GM19351 (cell line): ENCODE results near the gene SMIM44.
"Not testable (repeated sequence)": the region's sequence is repeated elsewhere in the genome, so short reads cannot be mapped to it uniquely, and the experiment has no call there.

Experiments
- ATAC-seq: cut with Tn5 transposase; IDR thresholded peaks from one replicate; pipeline ENCODE4 v1.9.1; 2021; ENCODE audit warnings: mild to moderate bottlenecking, moderate library complexity; ENCODE audit not compliant: unreplicated experiment

The SMIM44 gene

DNA sequence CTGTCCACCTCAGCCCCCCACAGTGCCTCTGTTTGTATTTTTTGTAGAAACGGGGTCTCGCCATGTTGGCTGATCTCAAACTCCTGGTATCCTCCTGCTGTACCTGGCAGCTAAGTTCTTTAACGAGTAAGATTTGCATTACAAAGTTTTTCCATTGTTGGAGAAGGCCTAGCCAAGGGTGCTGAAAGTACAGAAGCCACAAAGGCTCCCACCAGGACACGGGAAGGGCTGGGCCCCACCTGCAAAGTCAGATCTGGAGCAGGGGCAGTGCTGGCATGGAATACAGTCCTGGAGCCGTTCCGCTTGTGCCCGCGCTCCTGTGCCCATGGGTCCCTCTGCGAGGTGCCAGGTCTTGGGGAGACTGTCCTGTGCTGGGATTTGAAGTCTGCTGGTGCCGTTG is 35.0 kb upstream of the SMIM44 start:
- no peak for ATAC-seq

DNA sequence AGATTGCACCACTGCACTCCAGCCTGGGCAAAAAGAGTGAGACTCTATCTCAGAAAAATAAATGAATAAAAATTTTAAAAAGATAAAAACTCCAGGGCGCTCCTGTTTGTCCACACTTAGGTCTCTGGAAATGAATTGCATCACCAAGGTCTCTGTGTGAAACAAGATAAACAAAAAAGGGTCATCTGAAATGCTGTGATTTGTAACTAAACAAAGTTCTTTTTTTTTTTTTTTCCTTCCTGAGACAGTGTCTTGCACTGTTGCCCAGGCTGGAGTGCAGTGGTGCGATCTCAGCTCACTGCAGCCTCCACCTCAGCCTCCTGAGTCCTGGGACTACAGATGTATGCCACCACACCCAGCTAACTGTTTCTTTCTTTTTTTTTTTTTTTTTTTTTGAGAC is 34.4 kb upstream of the SMIM44 start:
- ATAC-seq = no peak

DNA sequence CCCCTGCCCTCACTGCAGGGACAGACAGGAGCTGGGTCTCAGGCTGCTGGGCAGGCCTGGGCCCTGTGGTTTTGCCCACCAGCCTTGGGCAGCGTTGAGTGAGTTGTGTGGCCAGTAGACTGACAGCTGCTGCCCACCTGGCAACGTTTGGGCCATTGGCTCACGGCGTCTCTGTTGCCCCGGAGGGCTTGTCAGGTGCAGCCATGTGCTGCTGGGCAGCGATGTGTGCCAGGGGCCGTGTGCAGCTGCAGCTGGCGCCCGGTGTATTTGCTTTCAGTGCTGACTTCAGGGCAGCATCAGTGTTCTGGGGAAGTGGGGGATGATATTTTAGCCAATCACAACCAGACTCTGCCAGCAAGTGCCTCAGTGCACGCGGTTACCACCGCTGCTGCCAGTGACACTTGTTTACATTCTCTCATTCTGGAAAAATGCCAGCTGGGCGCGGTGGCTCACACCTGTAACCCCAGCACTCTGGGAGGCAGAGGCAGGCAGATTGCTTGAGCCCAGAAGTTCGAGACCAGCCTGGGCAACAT is 33.5 kb upstream of the SMIM44 start:
- no peak for ATAC-seq

DNA sequence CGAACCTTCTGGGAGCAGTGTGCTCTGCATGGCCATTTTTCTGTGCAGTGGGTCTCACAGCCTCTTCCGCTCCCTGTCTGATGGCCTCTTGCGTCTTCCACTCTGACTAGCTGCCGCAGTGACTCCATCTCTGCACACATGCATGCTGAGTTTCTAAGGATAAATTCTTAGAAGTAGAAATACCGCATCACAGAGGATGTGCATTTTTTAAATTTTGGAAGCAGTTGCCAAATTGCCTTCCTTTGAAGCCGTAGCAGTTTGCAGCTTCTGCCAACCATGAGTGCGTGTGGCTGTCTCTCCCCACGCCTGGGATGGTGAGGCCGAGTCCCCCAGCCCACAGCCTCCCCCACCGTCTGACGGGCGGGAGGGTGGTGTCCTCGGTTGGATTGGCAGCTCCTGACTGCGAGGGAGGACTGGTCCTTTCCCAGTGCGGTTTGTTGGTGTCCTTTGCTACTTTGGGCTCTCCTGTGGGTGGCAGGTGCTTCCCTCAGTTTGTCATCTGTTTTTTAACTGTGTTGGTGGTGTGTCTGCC is 32.7 kb upstream of the SMIM44 start:
- no peak for ATAC-seq

DNA sequence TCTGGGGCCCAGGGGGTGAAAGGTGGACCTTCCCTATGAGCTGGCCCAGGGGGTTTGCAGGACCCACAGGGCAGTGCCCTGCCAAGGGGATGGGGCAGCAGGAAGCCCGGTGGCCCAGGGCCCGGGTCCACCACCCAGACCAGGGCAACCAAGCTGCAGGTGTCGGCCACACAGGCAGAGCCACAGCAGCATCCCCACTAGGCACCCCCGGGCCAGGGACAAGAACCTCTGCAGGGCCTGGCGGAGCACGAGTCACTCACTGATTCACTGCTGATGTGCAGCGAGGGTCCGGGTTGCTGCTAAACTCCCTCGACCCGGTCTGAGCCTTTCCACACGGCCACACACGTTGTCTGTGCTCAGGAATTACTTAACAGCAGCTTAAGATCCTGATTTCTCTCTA is 31.7 kb upstream of the SMIM44 start:
- ATAC-seq = no peak

DNA sequence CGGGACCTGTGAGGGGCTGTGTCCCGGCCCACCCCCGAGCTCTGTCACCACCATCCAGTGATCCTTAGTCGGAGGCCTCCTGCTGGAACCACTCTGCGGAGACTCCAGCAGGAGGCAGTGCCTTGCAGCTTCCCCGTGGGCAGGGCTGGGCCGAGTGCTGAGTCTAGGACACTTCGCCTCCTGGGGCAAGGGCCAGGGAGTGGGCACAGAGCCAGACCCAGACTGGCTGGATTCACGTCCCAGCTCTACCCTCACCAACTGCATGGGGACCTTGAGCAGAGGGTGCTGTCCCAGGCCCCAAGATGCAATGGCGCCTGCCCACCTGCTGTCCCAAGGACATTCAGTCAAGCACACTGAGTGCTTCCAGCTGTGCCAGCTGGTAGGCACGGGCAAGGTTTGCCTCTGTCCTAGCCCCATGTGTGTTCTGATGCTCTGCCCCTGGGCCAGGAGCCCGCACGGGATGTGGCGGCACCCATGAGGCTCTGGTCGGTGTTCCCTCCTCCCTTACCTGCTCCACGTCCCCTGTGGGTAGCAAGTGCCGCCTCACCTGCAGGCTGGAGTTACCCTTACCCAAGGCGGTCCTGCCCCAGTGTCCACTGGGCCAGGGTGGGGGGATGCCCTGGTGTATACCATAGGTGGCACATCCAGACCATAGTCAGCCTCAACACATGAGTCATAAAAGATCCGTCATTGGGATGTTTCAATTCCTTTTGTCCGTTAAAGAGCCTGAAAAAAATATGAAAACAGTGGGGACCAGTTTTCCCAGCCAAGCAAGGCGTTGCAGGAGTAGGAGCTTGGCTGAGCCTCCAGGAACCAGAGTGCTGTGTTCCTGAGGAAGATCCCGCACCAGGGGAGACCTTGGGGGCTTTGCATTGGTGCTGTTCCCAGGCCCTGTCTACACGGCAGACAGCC is 30.2 kb upstream of the SMIM44 start:
- no peak for ATAC-seq

DNA sequence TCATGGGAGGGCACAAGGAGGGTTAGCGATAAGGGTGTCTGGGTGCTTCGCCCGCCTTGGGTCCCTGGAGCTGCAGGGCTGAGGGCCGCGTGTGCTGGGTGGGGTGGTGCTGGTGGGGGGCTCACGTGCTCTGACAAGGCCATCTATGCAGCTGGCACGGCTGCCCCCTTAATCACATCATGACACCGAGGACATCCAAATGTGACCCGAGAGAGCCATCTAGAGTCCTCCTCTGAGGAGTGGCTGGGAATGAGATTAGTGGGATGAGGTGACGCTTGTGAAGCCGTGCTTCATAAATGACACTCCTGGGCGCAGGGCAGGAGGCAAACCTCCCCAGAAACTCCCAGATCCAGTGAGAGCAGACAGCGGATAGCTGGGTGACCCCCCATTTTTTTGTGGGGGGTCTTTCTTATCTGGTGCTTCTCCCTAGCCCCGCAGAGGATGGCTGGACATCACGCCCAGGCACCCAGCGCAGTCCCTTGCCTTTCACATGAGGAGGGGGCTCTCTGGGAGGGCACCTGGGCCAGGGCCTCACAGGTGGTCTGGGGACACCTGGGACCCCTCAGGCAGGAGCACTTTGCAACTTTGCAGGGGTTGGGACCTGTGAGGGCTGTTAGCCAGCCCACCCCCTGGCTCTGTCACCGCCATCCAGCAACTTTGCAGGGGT is 29.5 kb upstream of the SMIM44 start:
- ATAC-seq = no peak

DNA sequence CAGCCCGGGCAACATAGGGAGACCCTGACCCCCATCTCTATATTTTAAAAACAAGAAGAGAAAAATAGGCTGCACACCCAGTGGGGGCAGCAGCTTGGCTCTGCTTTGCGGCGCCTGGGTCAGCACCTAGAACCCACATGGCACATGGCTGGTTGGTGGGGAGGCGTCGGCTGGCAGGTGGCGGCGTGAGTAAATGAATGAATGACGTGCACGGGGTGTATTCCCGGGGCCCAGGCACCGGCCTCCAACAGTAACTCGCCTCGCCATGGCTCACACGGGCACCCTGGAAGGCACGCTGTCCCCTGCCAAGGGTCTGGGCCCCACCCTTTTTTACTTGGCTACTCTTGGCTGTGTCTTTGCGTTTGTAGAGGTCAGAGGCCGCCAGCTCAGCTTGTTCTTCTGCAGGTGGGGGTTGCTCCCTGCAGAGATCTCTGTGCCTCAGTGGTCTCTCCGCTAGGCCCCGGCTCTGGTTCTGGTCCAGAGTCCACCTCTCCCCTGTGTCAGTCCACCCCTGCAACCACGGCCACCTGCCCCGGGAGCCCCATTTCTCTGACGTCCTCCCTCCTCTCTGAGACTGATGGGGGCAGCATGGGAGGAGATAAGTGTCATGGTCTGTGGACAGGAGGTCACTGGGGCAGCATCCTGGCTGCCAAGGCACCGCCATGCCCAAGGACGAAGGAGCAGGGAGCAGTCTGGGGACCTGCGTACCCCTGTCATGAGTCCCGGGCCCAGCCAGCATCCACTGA is 28.4 kb upstream of the SMIM44 start:
- ATAC-seq = no peak

DNA sequence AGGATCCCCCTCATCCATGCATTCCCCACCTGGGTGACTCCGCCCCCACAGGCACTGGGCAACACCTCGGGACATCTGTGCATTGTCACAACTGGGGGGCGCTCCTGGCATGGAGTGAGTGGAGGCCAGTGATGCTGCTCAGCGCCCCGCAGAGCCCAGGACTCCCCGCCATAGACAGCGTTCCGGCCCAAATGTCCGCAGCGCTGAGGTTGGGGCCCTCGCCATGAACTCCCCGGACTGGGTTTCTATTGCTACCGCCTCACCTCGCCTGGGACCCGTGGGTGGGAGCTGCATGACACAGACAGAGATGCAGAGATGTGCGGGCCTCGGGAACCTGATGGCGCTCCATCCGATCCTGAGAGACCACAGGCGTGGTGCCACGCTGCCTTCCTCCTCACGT is 27.5 kb upstream of the SMIM44 start:
- no peak for ATAC-seq

DNA sequence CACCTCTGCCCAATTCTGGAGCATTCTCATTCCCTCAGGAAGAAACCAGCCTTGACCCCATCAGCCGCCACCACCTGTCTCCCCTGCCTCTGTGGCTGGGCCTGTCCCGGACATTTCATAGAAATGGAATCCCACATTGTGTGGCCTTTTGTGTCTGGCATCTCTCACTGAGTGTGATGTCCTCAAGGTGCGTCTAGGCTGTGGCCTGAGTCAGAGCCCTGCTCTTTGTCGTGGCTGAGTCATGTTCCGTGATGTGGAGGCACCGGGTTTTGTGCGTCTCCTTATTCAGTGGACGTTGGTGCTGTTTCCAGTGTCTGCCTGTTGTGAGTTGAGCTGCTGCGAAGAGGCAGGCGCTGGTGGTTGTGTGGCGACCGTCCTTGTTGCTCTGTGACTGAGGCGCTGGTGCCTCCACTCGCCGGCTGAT is 26.3 kb upstream of the SMIM44 start:
- no peak for ATAC-seq

DNA sequence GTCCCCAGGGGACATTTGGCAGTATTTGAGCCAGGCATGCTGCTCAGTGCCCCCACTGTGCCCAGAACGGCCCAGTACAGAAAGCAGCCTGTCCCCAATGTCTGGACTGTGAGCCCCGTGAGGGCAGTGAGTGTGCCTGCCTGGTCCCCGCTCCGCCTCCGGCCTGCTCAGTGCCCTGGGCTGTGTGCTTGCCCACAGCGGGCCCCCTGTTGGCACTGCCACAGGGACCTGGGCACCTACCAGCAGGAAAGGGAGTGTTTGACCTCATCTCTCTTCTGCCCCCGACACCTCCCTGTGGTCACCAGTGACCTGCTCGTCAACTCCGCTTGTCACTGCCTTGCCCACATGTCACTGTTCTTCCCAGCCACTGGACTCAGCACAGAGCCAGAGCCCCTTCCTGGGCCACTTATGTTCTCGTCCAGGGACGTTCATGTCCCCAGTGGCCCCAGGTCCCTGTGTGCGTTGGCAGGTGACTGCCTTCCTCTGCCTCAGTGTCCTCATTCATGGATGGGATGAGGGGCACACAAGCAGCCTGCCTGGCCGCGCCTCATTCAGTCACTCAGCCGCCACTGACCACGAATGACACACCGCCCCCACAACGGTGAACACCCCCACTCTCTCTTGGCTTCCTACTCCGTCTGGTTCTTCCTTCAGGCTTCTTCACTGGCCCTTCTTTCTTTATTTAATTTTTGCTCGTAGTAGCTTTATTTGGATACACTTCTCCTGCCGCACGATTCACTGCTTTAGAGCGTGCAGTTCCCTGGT is 25.7 kb upstream of the SMIM44 start:
- no peak for ATAC-seq

DNA sequence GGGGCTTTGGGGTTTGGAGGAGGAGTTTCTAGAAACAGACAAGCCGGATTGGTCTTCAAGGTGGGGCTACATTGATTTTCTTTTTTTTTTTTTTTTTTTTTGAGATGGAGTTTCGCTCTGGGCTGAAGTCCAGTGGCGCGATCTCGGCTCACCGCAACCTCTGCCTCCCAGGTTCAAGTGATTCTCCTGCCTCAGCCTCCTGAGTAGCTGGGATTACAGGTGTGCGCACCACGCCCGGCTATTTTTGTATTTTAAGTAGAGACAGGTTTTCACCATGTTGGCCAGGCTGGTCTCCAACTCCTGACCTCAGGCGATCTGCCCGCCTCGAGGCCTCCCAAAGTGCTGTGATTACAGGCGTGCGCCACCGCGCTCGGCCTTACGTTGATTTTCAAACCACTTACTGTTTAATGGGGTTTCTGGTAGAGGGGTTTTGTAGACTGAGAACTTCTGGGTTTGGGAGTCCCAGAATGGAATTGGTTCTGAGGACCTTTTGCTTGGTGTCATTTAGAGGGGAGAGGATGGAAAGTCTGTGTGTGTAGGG is 24.9 kb upstream of the SMIM44 start:
- not testable (repeated sequence) for ATAC-seq

DNA sequence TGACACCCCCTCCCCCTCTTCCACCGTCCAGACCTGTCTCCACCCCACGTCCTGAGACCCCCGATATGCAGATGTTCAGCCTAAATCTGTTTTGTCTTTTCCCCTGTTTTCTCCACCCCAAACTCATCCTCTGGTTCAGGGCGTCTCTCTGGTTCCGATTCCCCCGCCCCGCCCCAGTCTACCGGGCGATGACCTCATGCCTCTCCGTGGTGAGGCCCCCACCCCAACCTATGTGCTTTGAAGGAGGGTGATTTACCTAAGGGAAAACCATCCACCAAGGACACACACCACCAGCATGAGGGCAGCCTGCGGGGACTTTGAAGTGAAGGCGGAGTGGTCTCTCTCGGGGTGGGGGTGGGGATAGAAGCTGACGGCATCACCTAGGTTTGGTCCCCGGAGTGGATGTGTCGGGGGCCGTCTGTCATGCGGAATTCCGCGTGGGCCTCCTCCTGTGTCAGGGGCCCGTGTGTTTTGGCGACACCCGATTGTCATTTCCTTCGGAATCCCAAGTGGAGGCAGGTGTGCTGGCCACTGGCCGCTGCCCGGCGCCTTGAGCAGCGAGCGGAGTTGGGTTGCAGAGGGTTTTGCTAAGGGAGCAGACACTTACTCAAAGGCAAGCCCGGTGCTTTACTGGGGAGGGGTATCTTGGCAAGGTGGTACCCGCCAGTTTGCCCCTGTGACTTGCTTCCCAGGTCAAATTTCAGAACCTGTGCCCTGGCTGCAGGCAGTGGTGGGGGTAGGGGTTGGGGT is 24.3 kb upstream of the SMIM44 start:
- no peak for ATAC-seq

DNA sequence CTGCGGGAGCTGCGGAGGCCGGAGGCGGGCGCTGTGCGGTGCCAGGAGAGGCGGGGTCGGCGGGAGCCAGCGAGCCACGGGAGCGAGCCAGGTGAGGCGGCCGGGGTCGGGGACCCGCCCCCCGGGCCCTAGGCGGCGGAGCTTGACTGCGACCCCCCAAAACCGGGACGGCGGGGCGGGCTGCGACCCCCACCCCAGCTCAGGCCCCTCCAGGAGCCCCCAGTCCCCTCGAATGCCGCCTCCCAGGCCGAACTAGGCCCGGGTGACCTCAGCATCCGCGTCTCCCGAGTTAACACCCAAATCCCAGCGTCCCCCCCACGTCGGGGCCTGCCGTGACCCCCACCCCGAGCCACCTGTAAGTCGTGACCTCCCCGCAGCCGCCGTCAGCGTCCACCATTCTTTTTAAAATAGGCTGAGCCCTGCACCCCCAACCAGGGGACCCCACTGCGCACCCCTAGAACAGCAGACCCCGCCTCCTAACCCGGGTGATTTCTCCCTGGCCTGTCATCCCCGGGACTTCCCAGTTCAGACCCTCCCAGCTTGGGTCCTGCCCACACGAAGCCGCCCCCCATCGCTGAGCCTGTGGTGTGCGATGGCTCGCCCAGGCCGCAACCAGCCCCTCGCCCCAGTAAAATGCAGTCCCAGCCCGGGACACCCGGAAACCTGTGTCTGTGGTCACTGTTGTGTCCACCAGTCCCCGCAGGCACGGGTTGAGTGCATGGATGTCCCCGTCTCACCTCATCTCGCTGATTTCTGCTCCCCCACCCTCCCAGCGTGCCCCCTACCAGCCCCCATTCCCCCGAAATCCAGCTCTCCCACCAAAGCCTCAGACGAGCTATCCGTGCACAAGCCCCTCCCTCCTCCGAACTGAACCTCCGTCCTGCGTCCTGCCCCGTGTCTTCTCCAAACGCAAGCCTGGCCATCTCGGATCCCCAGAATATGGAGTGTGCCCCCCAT is 23.4 kb upstream of the SMIM44 start:
- ATAC-seq = no peak

DNA sequence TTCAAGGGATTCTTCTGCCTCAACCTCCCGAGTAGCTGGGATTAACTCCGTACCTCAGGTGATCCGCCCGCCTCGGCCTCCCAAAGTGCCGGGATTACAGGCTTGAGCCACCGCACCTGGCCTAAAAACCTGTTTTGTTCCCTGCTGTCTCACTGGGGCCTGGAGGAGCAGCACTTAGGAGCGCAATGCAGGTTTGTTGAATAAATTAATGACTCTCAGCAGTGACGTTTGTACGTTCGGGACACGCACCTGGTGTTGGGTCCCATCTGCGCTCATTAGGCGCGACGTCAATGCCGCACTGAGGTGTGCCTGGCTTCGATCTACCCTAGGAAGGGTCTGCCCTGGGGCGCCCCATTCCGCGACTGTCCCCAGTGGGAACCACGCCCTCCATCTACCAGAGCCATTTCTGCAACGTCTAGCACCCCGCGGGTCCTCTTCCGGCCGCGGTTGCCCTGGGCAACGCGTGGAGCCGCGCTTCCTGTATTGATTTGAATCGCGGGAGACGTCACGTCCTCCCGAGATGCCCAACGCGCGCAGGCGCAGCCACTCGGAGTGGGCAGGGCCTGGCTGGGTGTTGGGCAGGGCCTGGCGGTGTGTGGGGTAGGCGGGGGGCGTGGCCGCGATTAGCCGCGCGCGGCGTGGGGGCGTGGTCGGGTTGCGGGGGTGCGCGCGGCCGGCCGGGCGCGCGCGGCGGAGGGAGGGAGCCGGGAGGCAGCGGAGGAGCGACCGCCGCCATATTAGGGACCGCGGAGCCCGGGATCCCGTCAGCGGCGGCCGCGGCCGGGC is 22.6 kb upstream of the SMIM44 start, which contains the start of gene FZR1:
FZR1 (plus strand) TSS at position 714 of the 786 bp plus-strand sequence. CDS start 16,679 bp downstream, outside the sequence.
- peak; percentile 91 for ATAC-seq

DNA sequence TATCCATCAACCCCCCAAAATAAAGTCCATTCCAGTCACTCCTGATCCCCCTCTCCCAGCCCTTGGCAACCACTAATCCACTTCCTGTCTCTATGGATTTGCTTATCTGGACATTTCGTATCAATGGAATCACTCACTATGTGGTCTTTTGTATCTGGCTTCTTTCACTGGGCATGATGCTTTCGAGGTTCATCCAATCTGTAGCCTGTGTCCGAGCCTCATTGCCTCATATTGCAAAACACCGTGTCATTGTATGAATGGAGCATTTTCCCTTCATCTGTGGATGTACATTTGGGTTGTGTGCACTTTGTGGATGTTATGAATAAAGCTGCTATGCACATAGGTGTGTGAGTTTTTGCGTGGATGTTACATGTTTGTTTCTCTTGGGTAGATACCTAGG is 21.5 kb upstream of the SMIM44 start:
- ATAC-seq = no peak

DNA sequence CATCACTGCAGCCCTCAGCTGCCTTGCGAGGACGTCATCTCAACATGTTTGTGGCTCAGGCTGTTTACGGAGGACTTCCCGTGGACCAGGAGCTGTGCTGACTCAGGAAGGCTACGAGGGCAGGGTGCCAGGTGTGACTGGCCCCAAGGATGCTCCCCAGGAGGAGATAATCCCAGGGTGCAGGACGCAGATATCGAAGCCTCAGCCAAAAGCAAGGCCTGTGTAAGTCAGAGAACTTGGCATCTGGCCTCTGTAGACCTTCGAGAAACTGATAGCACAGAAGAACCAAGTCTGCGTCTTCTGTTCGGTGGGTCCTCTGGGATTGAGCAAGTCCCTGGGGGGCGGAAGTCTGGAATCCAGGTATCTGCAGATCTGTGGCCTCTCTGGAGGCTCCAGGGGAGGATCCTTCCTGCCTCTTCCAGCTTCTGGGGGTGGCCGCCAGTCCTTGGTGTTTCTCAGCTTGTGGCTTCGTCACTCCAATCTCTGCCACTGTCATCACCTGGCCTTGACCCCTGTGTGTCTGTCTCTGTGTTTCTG is 19.9 kb upstream of the SMIM44 start:
- ATAC-seq = no peak
